ENCODE measurements around the gene DYRK1B.
A peak's percentile ranks its signal among the peaks of the same experiment; 100 is the strongest.

Gene DYRK1B

DNA sequence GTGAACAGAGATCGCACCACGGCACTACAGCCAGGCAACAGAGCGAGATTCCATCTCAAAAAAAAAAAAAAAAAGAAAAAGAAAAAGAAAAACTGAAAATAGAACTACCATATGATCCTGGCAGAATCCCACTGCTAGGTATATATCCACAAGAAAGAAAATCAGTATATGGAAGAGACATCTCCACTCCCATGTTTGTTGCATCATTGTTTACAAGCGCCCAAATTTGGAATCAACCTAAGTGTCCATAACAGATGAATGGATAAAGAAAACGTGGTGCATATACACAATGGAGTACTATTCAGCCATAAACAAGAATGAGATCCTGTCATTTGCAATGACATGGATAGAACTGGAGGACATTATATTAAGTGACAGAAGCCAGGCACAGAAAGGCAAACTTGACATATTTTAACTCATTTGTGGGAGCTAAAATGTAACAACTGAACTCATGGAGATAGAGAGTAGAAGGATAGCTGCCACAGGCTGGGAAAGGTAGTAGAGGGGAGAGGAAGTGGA, 26.1 kb downstream of the DYRK1B start:
- DNase-seq: no peak

- DNase-seq: no peak
These were observed 28.9 kb downstream of the DYRK1B start for GRCh38 chr19:39805104-39805503.

DNA sequence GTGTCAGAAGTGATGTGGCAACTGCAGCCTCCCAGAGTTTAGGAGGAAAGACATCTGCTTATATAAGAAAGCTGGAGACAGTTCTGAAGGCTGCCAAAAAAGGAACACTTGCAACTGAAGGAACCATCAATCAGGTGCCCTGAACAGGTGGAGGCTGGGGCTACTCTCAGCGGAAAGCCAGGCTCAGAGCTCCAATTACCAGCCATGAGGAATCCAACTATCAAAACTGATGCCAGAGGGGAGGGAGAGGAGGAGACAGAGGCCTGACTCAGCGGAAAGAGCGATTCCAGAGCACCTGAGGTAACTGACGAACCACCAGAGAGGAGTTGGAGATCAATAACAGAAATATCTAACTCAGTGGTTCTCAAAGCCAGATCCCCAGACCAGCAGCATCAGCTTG, 31.0 kb downstream of the DYRK1B start:
- no peak for DNase-seq

GRCh38 chr19:39797083-39797482, 36.9 kb downstream of the DYRK1B start:
- DNase-seq: no peak

DNA sequence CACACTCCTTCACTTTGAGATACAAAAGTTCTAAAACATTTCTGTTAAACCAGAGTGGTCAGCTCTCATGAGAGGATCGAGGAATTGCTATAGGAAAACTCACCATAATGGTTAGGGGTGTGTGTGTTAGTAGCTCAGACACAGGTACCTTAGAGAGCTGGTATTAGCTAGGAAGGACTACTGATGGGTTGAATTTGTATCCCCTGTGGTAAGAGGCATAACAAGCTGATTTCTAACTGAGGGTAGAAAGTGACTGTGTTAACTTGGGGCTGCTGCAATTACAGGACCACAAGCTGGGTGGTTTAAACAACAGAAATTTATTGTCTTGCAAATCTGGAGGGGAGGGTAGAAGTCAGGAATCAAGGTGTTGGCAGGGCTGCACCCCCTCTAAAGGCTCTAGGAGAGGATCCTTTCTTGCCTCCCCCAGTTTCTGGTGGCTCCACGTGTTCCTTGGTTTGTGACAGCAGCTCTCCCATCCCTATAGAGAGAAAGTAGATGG, 37.9 kb downstream of the DYRK1B start:
- no peak for DNase-seq

- DNase-seq: no peak
These were observed 39.0 kb downstream of the DYRK1B start for GRCh38 chr19:39795001-39795400.

DNA sequence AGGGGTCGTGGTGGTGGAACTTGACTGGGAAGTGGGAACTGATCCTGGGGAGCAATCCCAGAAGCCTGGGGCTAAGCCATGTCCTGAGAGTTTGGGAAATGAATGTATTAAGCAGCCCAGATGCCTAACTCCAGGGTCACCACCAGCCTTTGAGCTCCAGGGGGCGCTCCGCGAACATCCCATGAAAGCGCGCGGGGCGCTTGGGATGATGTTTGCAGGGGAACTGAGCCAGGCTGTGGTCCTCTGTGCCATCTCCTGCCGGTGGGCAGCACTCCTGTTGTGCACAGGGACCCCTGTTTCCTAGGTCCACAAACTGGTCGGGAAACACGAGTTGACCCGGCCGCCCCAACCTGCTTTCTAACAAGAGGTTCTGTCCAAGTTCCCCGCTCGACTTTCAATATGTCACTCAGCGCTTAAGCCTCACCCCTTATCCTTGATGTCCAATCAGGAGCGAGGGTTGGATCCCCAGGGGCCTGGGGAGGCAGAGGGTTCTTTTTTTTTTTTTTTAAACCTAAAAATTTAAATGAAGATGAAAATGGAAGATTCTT, 40.9 kb downstream of the DYRK1B start:
- peak; percentile 72 for DNase-seq

DNA sequence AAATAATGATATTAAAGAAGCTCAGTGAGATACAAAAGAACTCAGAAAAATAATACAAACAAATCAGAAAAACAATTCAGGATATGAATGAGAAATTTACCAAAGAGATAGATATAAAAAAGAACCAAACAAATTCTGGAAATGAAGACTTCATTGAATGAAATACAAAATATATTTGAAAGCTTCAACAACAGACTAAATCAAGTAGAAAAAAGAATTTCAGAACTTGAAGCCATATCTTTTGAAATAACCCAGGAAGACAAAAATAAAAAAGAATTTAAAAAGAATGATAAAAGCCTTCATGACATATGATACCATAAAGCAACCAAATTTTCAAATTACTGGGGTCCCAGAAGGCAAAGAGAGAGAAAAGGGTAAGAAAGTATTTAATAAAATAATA, 45.7 kb downstream of the DYRK1B start:
- DNase-seq: no peak

- no peak for DNase-seq
These were observed 53.1 kb downstream of the DYRK1B start for GRCh38 chr19:39780894-39781293.

GRCh38 chr19:39778763-39779162, 55.2 kb downstream of the DYRK1B start, which contains the start of gene LEUTX:
LEUTX (plus strand) TSS chr19:39778854; CDS start chr19:39778921, 67 bp downstream.
- DNase-seq: no peak
